Keratinocyte (primary cell): ENCODE data around the gene PLXNB1. TPM values are rescaled to one million over a fixed set of nuclear protein-coding genes. Genes with fewer than 3 reads are reported as not detected.

Source experiments
- DNase-seq: peaks from one replicate; pipeline ENCODE4 v3.0.0-alpha.2; 2011; ENCODE audit warnings: low read depth, missing footprints, low spot score
- FAIRE-seq: peaks from 2 replicates; lab custom pipeline; 2011; peaks lifted over from hg19 to GRCh38; lab: Jason Lieb, UNC
- H2AFZ ChIP-seq: 2 replicates; pipeline ENCODE4 v1.6.0; 2012; ENCODE audit warnings: low read length, control low read depth, inconsistent platforms; ENCODE audit not compliant: control insufficient read depth
- H3K27ac ChIP-seq: 2 replicates; pipeline ENCODE4 v1.5.1; 2011; ENCODE audit warnings: low read length; ENCODE audit not compliant: control insufficient read depth, insufficient read depth
- H3K27me3 ChIP-seq: 3 replicates; pipeline ENCODE4 v1.6.0; 2011; ENCODE audit warnings: low read length; ENCODE audit not compliant: control insufficient read depth, insufficient read depth; ENCODE audit errors: extremely low read depth
- H3K36me3 ChIP-seq, 2 experiments: 2 replicates in 1 of 2; 3 replicates in 1 of 2; pipeline ENCODE4 v1.5.1; 2011; ENCODE audit warnings: low read length in 2 of 2, mild to moderate bottlenecking in 1 of 2; ENCODE audit not compliant: control insufficient read depth in 2 of 2, insufficient read depth in 2 of 2; ENCODE audit errors: extremely low read depth in 1 of 2
- H3K4me1 ChIP-seq: 3 replicates; pipeline ENCODE4 v1.5.1; 2011; ENCODE audit warnings: low read length; ENCODE audit not compliant: control insufficient read depth, insufficient read depth; ENCODE audit errors: extremely low read depth
- H3K4me2 ChIP-seq: 3 replicates; pipeline ENCODE4 v1.6.0; 2011; ENCODE audit warnings: low read depth, low read length; ENCODE audit not compliant: control insufficient read depth, insufficient read depth; ENCODE audit errors: extremely low read depth
- H3K4me3 ChIP-seq, 3 experiments: fragments of 200-600 bp in 1 of 3; sonication (generic) in 1 of 3; 2 replicates in 2 of 3; 3 replicates in 1 of 3; pipeline ENCODE4 v1.5.1; 2011 to 2016; ENCODE audit warnings: low read length in 3 of 3, mild to moderate bottlenecking in 3 of 3, control low read depth in 2 of 3, inconsistent platforms in 1 of 3, low read depth in 1 of 3, mixed read lengths in 1 of 3, mixed run types in 1 of 3, moderate library complexity in 1 of 3; ENCODE audit not compliant: control insufficient read depth in 2 of 3, insufficient read depth in 2 of 3; ENCODE audit errors: extremely low read depth in 1 of 3
- H3K79me2 ChIP-seq: 2 replicates; pipeline ENCODE4 v1.6.0; 2012; ENCODE audit warnings: low read length; ENCODE audit not compliant: control insufficient read depth, insufficient read depth
- H3K9ac ChIP-seq: 3 replicates; pipeline ENCODE4 v1.6.0; 2011; ENCODE audit warnings: low read length; ENCODE audit not compliant: control insufficient read depth, insufficient read depth; ENCODE audit errors: extremely low read depth
- H3K9me1 ChIP-seq: 3 replicates; pipeline ENCODE4 v1.6.0; 2011; ENCODE audit warnings: low read length; ENCODE audit not compliant: control insufficient read depth, insufficient read depth; ENCODE audit errors: extremely low read depth
- H3K9me3 ChIP-seq: 2 replicates; pipeline ENCODE4 v1.5.1; 2012; ENCODE audit warnings: low read depth, low read length; ENCODE audit not compliant: control insufficient read depth
- H4K20me1 ChIP-seq: 3 replicates; pipeline ENCODE4 v1.6.0; 2011; ENCODE audit warnings: low read length; ENCODE audit not compliant: control insufficient read depth, insufficient read depth; ENCODE audit errors: extremely low read depth
- CTCF ChIP-seq, 3 experiments: IDR thresholded peaks in 1 of 3; conservative IDR thresholded peaks in 1 of 3; optimal IDR thresholded peaks in 1 of 3; 2 replicates in 2 of 3; 3 replicates in 1 of 3; pipeline versions ENCODE3 to v1.5.1; 2011; ENCODE audit warnings: low read length in 3 of 3, mild to moderate bottlenecking in 3 of 3, moderate library complexity in 2 of 3, control low read depth in 1 of 3, inconsistent platforms in 1 of 3; ENCODE audit not compliant: insufficient read depth in 2 of 3; ENCODE audit errors: extremely low read depth in 1 of 3
- EZH2 ChIP-seq: IDR thresholded peaks from one replicate; pipeline ENCODE4 v1.6.1; 2012; ENCODE audit warnings: inconsistent platforms, mild to moderate bottlenecking, low read length, moderate library complexity
- dilution Hi-C: fragments of 300-500 bp; cut with MboI; formaldehyde crosslinking; loops from one replicate; pipeline ENCODE4 v1.7.0; 2020; ENCODE audit warnings: low sequenced_read_pairs; ENCODE audit not compliant: extremely low pct_ligation_motif_present
- polyA plus RNA-seq, 5 experiments: library from polyadenylated mRNA; depleted of rRNA in 3 of 5; stranded (reverse) in 3 of 5; stranded (forward) in 1 of 5; unstranded in 1 of 5; fragments of >200 nt; gene quantifications; 1 replicate in 1 of 5; 2 replicates in 3 of 5; 3 replicates in 1 of 5; pipeline versions ENCODE4 v1.2.1 to v1.2.3, GENCODE V29; 2011 to 2012; ENCODE audit warnings: missing spikeins in 2 of 5, low read depth in 1 of 5, low replicate concordance in 1 of 5

The PLXNB1 gene
- polyA plus RNA-seq, 1 donor (not counting 4 experiments of a cell fraction or from before 2014, with no cell fraction given) = 83.0 TPM

- H2AFZ ChIP-seq = no peak overlapping the region
- H3K4me1 ChIP-seq = peaks cover 43% of the 10 kb centered on the region
- peaks cover 5 to 24% of the 10 kb centered on the region in 2 experiments for H3K36me3 ChIP-seq
- DNase-seq (no peak), FAIRE-seq (no peak)
- TF ChIP-seq EZH2 = no peak
- TF ChIP-seq CTCF (optimal IDR thresholded peaks at IDR 0.05 in 1 of 3, IDR thresholded peaks at IDR 0.05 in 1 of 3, conservative IDR thresholded peaks at IDR 0.05 in 1 of 3; ENCODE audit: extremely low read depth in 1 of 3, insufficient read depth in 2 of 3, low read length in 3 of 3) = no peak
- peaks cover 4% of the 10 kb centered on the region for H4K20me1 ChIP-seq
- no peaks in the 10 kb centered on the region for H3K9me3 ChIP-seq
- no peak overlapping the region for H3K4me2 ChIP-seq
- peaks cover 38% of the 10 kb centered on the region for H3K79me2 ChIP-seq
- dilution Hi-C loops = loop anchor here (25.0 kb wide), 1 partner anchor 176 kb away; no protein-coding TSS in a partner anchor
- H3K9me1 ChIP-seq = peaks cover 3% of the 10 kb centered on the region
- no peak overlapping the region for H3K9ac ChIP-seq
- no peak overlapping the region for H3K4me3 ChIP-seq
- no peaks in the 10 kb centered on the region for H3K27me3 ChIP-seq
- no peak overlapping the region for H3K27ac ChIP-seq
Measured at GRCh38 chr3:48437812-48438211, 7.9 kb upstream of the PLXNB1 start.

- Histone ChIP-seq H3K4me1 (peaks cover 52% of the 10 kb centered on the region), H3K9ac (no peak overlapping the region), H3K4me3 (no peak overlapping the region), H3K79me2 (peaks cover 30% of the 10 kb centered on the region), H3K27ac (no peak overlapping the region), H3K4me2 (no peak overlapping the region), H4K20me1 (peaks cover 4% of the 10 kb centered on the region), H3K27me3 (no peaks in the 10 kb centered on the region), H3K9me1 (peaks cover 3% of the 10 kb centered on the region), H2AFZ (no peak overlapping the region), H3K9me3 (no peaks in the 10 kb centered on the region), H3K36me3 (peaks cover 4 to 26% of the 10 kb centered on the region in 2 experiments)
- DNase-seq (no peak), FAIRE-seq (no peak)
- dilution Hi-C loops = loop anchor here (25.0 kb wide), 1 partner anchor 175 kb away; no protein-coding TSS in a partner anchor
- TF ChIP-seq EZH2 (no peak), CTCF (optimal IDR thresholded peaks at IDR 0.05 in 1 of 3, IDR thresholded peaks at IDR 0.05 in 1 of 3, conservative IDR thresholded peaks at IDR 0.05 in 1 of 3; ENCODE audit: extremely low read depth in 1 of 3, insufficient read depth in 2 of 3, low read length in 3 of 3) (no peak)
Measured at GRCh38 chr3:48436855-48437254, 7.0 kb upstream of the PLXNB1 start.
